ENCODE results near the gene FCER1G.

Gene FCER1G

GRCh38 chr1:161189036-161189435, 26.1 kb upstream of the FCER1G start:
- DNase-seq, result no peak

DNA sequence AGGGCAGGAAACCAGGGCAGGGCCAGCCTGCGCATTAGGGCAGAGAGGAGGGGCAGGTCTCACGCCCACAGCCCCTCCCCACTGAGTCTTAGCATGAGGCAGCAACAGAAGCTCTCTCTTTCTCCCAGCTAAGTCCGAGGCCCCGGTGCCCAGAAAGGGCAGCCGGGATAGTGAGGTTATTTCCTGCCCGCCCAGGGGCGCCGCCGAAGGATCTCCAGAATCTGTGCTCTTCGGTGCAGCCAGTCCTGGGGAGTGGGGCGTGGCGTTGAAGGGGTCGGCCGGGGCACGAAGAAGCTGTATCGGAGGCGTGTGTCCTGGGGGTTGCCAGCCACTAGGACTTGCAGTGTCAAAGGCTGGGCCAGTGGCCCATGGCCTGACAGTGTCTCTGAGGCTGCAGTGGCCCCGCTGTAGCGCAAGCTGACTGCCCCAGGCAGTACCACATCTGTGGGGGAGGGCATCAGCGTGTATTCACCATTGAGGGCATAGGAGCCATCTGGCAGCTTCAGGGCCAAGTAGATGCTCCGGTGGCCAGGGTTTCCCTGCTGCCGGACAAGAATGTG, 24.1 kb upstream of the FCER1G start:
- no peak for DNase-seq

GRCh38 chr1:161191971-161192370, 23.1 kb upstream of the FCER1G start:
- DNase-seq, result no peak

GRCh38 chr1:161192476-161193465, 22.3 kb upstream of the FCER1G start:
- peak; percentile 81 to 83 for DNase-seq

DNA sequence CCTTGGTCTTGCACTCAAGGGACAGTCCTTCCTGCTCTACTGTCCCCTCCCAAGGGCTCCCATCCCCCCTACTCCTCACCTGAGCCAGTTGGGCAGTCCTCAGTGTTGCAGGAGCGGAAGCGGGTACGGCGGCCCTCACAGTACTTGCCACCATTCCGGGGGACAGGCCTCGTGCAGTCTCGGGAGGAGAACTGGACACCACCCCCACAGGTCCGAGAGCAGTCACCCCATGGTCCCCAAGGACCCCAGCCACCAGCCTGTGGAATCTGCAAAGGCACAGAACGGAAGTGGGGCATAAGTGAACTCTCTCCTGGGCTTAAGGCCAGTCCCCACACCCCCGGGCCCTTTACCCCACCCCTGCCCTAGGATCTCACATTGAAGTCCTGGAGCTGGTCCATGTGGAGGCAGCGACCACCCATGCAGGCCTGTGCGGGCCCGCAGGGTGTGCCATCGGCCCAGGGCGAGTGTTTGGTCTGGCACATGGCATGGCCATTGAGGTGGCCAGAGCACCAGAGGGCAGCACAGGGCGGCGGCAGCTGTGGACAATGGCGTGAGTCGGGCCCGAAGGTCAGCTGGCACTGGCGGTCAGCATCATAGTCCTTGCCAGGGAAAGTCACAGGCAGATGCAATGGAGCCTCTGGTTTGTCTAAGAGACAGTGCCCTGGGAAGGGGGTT, 21.4 kb upstream of the FCER1G start:
- peak; percentile 50 to 63 for DNase-seq

DNA sequence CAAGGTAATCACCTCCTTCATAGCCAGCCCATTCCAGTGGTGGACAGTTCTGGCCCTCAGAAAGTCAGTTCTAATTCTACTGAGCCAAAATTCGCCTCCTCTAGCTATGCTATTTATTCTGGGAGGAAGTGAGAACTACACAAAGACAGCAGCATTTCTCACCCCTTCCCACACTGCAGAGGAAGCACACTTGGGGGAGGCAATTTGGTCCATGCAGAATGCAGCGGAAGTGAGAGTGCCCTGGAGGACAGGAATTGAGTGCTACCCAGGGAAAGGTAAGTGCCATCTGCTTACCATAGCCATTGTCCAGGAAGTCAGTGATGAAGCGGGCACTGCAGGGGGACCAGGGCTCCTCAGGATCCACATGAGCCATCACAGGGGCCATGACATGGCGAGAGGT, 19.9 kb upstream of the FCER1G start:
- DNase-seq, result no peak

DNA sequence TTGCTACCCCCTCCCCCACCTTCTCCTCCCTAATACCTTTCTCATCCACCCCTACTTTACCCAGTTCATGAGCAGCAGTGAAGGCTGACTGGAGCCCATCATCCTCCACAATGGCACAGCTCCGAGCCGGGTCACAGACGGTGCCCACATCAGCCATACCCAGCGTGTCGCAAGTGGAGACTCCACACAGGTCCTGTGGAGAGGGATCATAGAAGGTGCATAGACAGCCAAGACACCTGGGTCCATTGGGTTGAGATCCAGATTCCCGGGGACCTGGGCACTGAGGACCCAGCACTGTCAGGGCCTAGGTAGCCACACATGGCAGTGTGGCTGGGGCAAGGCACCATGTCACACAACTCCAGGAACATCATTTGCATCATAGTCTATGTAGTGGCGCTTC, 19.0 kb upstream of the FCER1G start:
- no peak for DNase-seq

- DNase-seq, result no peak
Observed at GRCh38 chr1:161196521-161197451, 18.3 kb upstream of the FCER1G start.

- no peak for DNase-seq
Observed at GRCh38 chr1:161197560-161198193, 17.4 kb upstream of the FCER1G start.

GRCh38 chr1:161198194-161198896, 16.8 kb upstream of the FCER1G start:
- DNase-seq, result peak in 1 of 2 experiments; percentile 42

DNA sequence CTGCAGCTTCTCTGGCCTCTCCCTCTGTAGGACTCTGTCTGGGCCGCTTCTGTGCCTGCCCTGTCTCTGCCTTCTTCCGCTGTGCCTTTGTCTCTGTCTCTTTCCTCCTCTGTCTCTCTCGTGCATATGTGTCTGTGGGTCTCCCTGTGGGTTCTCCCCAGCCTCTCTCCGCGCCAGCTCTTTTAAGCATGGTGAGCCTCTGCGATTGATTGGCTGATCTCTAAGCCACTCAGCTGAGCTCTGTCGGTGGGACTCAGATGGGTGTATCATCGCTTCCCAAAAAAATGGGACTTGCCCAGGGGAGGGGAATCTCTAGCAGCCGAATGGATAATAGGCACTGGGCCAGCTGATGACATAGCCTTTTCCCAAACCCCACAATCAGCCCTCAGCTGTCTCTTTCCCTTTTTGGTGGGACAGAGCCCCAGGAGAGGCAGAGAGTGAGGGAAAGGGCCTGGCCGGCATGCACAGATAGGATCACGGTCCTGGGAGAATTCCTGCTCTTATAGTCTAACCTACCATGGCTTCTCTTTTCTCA, 16.1 kb upstream of the FCER1G start, which contains the start of gene ADAMTS4:
TSS of gene ADAMTS4 (minus strand) at position 158 of the 535 bp plus-strand sequence. CDS start 427 bp downstream, outside the sequence.
- DNase-seq, result no peak

DNA sequence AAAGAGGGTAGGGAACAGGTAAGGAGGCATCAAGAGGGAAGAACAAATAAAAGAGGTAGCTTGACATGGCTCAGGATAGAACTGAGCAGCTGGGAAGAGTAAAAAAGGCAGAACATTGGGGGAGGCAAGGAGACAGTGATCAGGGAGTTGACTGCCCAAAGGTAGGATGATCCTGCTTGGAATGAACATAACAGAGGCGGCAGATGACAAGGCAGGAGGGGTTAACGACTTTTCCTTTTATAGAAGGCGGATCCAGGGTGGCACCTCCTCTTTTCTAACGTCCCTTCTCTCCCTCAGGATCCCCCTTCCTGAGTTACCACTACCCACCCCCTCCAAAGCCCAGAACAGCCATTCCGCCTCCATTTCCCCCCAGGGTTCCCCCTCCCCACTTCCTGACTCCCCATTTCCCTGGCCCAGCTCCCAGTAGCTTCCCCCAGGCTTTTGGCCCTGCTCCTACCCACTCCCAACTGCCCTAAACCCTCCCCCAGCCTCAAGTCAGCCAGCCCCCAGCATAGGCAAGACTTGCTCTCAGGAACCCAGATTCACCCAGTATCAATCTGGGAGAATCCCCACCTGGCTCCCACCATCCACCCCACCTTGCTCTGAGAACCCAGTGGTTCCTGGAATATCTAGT, 15.5 kb upstream of the FCER1G start:
- no peak for DNase-seq

DNA sequence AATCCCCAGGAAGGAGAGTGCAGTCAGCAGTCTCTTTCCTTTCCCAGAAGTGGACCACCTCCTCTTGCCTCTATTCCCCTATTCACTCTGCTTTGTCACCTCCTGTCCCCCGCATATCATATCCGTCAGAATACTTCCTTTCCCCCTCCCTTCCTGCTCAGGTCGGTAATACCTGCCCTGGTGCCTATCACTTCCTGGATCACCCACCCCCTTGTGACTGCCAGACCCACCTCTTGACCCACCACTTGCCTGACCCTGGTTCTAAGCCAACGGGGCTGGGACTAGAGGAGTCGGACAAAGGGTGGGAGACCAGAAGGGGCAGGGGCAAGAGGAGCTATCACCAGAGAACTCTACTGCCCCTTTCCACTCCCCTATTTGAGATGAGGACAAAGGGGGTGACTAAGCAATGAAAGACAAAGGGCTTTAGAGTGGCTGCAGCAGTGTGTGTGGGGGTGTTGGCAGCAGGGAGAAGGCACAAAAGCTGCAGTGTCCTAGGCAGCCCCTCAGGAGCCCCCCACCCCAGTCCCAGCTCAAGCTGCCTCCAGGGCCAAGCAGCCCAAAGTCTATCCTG, 14.6 kb upstream of the FCER1G start:
- no peak for DNase-seq

- DNase-seq, result no peak
Observed at GRCh38 chr1:161200992-161201835, 13.9 kb upstream of the FCER1G start.

- peak; percentile 99 to 100 for DNase-seq
Observed at GRCh38 chr1:161201836-161202712, 13.0 kb upstream of the FCER1G start, which contains the start of gene NDUFS2. Gene NDUFS2, plus strand, starts transcription at chr1:161202367. Its CDS starts 19 bp downstream, at chr1:161202386.

GRCh38 chr1:161206411-161207140, 8.5 kb upstream of the FCER1G start:
- DNase-seq, result no peak

- DNase-seq, result no peak
Observed at GRCh38 chr1:161207173-161207572, 7.9 kb upstream of the FCER1G start.

All from SHP77 (cell line).